ENCODE results near the gene XRCC2.

XRCC2 gene

GRCh38 chr7:152608656-152609055 lies 67.3 kb downstream of the XRCC2 start:
- DNase-seq (ENCODE audit: low spot score): no peak

GRCh38 chr7:152608208-152608607 lies 67.7 kb downstream of the XRCC2 start:
- DNase-seq (ENCODE audit: low spot score): no peak

- DNase-seq (ENCODE audit: low spot score): no peak
Measured at GRCh38 chr7:152607007-152607406, 68.9 kb downstream of the XRCC2 start.

GRCh38 chr7:152602962-152603361 lies 73.0 kb downstream of the XRCC2 start:
- no peak for DNase-seq (ENCODE audit: low spot score)

- DNase-seq (ENCODE audit: low spot score): no peak
Measured at GRCh38 chr7:152601305-152601798, 74.6 kb downstream of the XRCC2 start.

GRCh38 chr7:152600266-152600665 lies 75.7 kb downstream of the XRCC2 start:
- DNase-seq (ENCODE audit: low spot score): no peak

- no peak for DNase-seq (ENCODE audit: low spot score)
Measured at GRCh38 chr7:152597507-152597906, 78.4 kb downstream of the XRCC2 start.

GRCh38 chr7:152596824-152597223 lies 79.1 kb downstream of the XRCC2 start:
- no peak for DNase-seq (ENCODE audit: low spot score)
